A204.1 (cell line): ENCODE measurements around the gene NOP53.
"Not testable (repeated sequence)": the region's sequence is repeated elsewhere in the genome, so short reads cannot be mapped to it uniquely, and the experiment has no call there.

ENCODE experiments used
- FAIRE-seq: peaks from 2 replicates; lab custom pipeline; 2012; peaks lifted over from hg19 to GRCh38; lab: Jason Lieb, UNC

The NOP53 gene

DNA sequence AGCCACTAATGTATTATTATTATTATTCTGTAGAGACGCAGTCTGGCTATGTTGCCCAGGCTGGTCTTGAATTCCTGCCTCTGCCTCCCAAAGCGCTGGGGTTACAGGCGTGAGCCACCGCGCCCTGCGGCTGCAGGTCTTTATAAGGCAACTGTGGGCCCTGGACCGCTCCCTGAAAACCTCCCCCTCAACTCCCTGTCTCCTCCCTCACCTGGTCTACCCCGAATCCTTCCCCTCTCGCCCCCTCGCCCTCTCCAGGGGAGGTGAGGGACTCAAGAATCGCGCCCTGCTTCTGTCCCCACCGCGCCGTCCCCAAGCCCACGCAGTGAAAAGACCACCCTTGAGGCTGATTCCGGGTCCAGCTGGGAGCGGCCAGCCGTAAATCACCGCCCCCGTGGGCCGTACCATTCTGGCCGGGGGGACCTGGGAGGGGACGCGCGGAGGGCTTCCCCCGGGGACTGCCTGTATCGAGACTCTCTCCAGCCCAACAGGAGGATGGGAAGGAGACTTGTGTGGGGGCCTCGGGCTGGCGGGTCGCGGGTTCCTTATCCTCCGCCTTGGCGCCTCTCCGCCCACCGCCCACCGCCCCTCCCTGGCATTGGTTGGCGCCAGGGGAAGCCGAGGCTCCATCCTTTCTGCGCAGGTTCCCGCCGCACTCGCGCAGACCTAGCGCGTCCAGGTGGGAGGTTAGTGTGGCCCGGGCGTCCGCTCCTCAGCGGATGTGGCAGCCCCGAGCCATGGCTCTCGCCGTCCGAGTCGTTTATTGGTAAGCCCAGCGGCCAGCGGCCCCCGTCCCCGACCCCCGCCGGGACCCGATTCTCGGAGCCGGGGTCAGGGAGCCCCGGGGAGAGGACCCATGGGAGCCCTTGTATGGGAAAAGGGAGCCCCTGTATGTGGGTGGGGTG, 33.0 kb downstream of the NOP53 start, which contains the start of gene SELENOW:
Gene SELENOW, plus strand, starts transcription at position 655 of the 905 bp plus-strand sequence. Its CDS starts 83 bp downstream, at position 738.
- no peak for FAIRE-seq

DNA sequence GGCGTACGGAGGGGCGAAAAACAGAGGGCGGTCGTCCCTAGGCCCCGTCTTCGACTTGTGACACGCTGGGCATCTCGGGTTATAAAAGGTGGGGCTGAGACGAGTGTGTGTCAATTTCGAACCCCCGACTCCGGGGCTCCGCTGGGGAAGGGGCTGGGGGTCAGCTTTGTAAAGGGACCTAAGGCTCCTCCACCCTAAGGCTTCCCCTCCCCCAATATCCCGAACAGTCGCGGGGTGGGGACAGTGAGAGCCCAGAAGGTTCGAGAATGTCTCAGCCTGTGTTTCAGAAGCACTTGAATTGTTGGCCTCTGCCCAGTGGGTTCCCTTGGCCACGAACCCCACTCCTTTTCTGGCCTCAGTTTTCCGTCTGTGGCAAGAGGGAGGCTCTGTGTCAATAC, 33.6 kb downstream of the NOP53 start:
- FAIRE-seq = no peak

DNA sequence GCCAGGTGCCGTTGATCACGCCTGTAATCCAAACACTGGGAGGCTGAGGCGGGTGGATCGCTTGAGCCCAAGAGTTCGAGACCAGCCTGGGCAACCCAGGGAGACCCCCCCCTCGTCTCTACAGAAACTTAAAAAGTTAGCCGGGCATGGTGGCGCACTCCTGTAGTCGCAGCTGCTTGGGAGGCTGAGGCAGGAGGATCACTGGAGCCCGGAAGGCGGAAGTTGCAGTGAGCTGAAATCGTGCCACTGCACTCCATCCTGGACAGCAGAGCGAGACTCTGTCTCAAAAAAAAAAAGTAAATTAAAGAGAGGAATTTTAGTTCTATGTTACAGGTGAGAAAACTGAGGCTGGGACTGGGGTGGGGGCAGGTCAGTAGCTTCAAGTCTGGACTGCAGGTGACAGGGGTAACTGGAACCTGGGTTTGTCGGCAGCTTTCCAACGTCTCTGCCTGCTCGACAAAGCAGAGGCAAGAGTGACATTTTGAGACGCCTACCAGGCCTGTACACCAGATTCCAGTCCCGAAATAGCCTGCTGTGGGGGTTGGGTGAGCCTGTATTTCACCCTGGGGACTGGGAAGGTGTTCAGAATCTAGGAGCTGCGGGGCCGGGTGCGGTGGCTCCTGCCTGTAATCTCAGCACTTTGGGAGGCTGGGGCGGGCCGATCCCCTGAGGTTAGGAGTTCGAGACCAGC, 34.3 kb downstream of the NOP53 start:
- no peak for FAIRE-seq

DNA sequence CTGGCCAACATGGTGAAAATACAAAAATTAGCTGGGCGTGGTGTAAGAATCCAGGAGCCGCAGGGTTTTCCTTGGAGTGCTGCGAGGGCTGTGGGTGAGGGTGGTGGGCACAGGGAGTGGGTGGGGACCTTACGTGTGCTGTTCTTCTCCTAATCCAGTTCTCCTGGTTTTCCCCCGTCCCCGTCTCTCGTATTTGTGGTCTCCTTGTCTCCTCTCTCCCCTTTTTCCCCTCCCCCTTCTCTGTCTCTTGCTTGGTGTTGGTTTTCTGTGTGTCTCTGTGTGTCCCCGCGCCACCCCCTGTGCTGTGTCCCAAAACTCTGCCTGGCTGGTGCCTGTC, 34.8 kb downstream of the NOP53 start:
- no peak for FAIRE-seq

DNA sequence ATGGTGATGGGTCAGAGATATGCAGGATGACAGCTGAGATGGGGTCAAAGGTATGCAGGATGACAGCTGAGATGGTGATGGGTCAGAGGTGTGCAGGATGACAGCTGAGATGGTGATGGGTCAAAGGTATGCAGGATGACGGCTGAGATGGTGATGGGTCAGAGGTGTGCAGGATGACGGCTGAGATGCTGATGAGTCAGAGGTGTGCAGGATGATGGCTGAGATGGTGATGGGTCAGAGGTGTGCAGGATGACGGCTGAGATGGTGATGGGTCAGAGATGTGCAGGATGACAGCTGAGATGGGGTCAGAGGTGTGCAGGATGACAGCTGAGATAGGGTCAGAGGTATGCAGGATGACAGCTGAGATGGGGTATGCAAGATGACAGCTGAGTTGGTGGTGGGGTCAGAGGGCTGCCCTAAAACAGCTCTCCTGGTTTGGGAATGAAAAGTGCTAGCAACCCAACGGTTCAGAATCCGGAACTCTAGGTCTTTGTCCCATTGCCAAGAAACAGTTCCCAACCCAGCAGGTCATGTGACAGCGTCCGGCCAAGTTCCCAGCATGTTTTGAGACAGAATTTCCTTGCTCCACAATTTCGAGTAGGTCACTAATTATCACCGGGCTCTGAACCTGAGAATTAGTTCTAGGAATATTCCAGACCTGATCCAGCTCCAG, 36.4 kb downstream of the NOP53 start:
- FAIRE-seq = no peak

DNA sequence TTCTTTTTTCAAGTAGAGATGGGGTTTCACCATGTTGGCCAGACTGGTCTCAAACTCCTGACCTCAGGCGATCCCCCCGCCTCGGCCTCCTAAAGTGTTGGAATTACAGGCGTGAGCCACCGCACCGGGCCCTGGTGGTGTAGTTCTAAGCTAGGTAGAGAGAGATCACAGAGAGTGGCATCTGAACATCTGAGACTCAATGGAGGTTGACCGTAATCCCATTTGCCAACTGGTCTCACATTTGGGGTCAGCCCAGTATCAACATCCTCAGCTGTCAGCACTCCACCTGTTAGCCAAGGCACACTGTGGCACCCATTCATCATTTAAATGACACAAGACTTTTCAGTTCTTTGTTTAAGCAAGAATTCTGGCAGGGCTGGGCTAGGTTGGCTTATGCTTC, 41.2 kb downstream of the NOP53 start:
- FAIRE-seq = no peak

DNA sequence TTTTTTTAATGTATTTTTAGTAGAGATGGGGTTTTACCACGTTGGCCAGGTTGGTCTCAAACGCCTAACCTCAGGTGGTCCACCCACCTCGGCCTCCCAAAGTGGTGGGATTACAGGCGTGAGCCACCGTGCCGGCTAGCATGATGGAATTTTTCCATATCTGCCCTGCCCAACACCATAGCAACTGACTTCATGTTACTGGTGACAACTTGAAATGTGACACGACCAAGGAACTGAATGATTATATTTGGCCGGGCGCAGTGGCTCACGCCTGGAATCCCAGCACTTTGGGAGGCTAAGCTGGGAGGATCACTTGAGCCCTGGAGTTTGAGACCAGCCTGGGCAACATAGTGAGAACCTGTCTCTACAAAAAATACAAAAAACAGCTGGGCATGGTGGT, 42.0 kb downstream of the NOP53 start:
- not testable (repeated sequence) for FAIRE-seq

DNA sequence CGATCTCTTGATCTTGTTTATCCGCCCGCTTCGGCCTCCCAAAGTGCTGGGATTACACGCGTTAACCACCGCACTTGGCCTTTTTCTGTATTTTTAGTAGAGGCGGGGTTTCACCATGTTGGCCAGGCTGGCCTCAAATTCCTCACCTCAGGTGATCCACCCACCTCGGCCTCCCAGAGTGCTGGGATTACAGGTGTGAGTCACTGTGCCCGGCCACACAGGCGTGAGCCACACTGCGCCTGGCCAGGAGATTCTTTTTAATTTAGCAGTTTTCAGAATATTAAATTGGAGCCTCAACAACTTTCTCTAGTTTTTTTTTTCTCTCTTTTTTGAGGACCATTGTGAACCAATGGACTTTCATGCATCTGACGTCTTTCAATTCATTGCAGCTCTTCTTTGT, 44.5 kb downstream of the NOP53 start:
- FAIRE-seq = not testable (repeated sequence)

DNA sequence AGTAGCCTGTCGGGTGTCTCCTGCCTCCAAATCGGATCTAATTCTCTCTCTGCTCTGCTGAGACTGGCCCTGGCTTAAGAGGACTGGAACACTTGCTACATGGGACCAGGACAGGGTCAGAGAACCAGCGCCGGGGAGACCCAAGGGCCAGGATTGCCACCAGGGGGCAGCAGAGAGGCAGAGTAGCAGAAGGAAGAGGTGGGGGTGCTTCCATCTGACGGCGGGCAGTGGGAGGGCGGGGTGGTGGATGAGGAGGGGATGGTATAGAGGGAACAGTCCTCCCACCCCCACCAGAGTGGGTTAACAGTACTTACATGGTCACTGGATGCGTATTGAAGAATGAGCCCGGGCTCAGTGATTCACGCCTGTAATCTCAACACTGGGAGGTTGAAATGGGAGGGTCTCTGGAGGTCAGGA, 45.1 kb downstream of the NOP53 start:
- no peak for FAIRE-seq

DNA sequence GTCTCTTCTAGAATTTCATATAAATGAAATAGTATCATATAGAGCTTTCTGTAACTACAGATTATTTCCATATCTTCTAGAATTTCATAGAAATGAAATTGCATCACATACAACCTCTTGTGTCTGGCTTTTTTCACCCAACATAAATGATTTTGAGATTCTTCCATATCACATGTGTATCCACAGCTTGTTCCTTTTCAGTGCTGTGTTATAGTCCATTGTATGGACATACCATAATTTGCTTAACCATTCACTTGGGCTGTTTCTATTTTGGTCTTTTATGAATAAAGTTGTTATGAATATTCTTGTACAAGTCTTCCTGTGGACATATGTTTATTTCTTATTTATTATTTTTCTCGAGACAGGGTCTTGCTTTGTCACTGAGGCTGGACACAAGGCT, 47.3 kb downstream of the NOP53 start:
- FAIRE-seq = no peak

DNA sequence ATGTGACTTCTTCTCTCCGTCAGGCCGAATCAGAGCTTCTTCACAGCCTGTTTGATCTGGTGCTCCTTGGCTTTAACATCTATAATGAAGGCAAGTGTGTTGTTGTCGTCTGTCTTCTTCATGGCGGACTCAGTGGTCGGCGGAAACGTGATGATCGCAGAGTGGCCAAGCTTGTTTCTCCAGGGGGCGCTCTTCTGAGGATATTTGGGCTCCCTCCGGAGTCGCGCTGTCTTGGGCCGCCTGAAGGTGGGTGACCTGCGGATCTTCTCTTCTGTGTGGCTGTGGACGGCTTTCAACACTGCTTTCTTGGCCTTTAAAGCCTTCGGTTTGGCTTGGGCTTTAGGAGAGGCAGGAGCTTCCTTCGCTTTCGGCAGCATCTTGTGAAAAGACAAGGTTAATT, 49.2 kb downstream of the NOP53 start:
- no peak for FAIRE-seq

DNA sequence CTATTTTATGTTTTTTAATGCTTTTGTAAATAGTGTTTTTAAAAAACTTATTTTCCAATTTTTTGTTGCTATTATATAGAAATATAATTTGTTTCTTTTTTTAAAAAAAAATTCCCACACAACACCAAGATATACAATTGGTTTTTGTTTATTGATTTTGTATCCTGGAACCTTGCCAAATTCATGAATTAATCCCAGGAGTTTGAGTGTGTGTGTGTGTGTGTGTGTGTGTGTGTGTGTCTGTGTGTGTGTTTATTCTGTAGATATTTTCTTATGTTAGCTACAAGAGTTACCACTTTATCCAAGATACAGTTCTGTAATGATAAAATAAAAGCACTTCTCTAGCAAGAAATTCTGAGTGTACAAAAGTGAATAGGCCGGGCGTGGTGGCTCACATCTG, 51.4 kb downstream of the NOP53 start:
- no peak for FAIRE-seq

DNA sequence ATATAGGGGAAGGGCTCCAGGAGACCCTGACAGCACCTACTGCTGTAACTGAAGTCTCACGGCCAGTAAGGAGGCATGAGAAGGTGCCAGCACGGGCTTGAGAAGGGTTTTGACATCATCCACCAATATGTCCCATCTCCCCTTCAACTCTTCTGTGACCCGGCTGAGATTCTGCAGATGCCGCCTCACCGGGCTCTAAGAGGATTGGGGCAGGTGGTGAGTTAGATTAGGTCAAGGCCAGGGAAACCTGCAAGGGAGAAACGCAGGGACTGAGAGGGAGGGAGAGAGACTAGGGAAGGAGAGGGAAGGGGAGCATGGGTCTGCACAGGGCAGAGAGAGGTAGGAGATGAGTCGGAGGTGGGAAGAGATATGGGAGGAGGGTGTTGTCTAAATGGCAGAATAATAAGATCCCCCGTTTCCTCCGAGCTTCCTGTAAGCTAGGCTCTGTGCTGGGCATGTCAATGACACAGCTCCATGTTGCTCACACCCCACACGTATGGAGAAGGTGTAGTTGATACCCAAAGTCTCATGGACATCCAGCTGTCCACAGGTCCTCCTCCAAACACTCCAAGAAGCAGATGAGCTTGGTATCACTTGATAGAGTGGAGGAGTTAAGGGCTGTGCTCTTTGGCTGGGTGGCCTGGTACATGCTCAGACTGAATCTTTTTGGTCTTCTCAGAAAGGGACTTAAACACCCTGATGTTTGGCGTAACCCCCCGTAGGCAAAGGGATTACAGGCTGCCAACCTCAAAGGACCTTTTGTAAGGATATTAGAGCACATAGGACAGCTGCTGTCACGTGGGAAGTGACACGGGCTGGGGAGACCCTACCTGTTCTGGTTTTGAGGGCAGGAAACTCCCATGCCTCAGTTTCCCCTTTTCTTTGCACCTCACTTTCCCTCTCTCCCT, 52.9 kb downstream of the NOP53 start:
- FAIRE-seq = no peak

DNA sequence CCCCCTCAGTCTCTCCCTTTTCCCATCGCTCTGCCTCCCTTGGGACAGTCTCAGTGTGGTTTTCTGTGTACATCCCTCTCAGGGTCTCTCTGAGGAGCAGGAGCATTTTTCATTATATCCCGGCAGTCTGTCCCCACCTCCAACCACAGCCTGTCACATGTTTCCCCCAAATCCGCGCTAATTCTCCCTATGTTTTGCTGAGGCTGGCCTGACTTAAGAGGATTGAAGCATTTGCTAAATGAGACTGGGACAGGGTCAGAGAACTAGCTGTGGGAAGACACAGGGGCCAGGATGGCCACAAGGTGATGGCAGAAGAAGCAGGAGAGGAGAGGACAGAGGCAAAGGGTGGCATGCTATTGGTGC, 53.5 kb downstream of the NOP53 start:
- FAIRE-seq = no peak

DNA sequence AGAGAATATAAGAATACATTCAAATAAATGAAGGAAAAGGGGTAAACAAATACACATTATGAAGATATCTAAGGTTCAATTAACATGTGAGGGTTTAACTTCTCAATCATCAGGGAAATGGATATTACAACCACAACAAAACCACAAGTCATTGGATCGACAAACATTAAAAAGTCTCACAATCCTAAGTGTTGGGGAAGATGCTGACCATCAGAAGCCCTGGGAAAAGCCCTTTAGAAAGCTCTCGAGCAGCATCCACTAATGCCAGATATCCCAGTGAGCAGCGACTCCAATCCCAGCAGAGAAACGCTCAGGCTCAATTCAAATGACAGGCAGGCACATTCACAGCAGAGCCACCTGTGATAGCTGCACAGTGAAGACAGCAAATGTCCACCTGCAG, 55.9 kb downstream of the NOP53 start:
- FAIRE-seq = no peak

DNA sequence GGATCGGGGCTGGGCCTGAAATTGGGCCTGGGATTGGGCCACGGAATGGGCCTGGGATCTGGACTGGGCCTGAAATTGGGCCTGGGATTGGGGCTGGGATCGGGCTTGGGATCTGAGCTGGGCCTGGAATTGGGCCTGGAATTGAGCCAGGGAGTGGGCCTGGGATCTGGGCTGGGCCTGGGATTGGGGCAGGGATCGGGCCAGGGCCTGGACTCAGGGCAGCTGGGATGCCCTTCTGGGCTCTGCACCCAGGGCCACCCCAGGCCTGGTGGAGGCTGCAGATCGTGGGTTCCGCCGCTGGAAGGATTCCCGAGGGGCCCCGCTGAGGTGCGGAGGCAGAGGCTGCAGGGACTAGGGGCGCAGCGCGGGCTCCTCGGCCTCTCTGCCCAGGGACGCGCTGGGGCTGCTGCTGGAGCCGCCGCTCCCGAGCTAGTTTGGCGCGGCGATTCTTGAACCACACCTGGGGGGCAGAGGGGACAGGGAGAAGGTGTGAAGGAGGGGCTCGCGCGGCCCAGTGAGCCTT, 57.2 kb downstream of the NOP53 start:
- no peak for FAIRE-seq

DNA sequence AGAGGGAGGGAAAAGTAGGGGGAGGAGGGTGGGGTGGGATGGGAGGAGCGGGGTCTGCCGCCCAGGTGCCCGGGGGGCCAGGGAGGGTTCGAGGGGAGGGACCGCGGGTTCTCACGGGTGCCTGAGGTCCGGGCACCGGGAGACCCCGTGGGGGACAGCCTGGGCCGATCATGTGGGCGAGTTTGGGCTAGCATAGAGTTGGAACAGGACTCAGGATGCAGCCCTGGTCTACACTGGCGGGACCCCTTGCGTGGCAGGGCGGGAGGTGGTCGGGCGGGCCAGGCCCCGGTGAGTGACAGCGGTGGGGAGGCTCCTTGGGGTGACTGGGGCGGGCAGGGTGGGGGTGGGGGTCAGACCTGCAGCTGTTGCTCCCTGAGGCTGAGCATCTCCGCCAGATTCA, 57.8 kb downstream of the NOP53 start:
- FAIRE-seq = not testable (repeated sequence)

DNA sequence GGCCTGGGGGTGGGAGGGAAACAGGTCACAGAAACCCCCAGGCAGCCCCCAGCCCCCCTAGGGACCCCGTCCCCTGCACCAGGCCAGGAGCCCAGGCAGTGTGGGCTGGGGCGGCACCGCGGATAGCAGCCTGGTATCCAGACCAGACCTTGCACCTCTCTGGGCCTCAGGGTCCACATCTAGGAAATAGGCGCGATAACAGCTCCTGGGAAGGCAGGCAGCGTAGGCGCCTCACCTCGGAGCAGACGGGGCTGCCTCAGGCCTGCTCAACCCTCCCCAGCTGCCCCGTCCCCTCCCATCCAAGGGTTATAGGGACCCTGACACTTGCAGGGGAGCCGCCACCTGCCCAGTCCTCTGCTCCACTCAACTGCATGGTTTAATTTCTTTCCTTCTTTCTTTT, 58.3 kb downstream of the NOP53 start:
- FAIRE-seq = not testable (repeated sequence)

DNA sequence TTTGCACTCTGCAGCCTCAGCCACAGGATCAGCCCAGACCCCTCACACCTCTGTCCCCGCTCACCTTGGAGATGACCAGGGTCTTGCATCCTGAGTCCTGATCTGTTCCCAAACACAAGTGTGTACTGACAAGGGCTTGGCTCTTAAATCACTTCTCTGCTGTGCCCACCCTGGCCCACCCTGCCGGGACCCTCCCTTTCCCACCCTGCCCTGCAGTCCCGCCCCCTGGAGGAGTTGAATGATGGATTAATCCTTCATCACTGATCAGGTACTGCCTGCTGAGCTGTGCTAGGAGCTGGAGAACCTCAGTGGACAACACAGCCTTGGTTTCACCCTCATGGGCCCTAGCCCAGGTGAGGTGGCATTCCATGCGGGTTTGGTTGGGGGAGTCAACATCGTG, 59.1 kb downstream of the NOP53 start, which contains the start of gene TPRX1:
Gene TPRX1, minus strand, starts transcription at position 101 of the 400 bp plus-strand sequence. Its CDS starts 12 bp downstream, at position 89.
- FAIRE-seq = not testable (repeated sequence)

DNA sequence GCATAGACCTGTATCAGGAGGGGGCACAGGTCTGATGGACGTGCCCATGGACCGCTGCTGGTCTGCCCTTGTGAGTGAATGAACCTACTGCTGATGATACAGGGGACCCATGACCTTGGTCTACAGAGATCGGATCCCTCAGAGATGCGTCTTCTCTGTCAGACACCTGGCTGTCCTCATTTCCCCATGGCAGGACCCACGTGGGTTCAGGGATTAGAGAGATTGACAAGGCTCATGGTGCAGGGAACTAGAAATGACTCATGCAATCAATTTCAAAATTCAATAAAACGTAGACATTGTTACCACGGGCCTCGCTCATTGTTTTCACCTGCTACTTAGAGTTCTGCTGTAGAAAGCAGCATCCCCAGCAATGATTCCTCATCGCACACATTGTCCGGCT, 60.0 kb downstream of the NOP53 start:
- FAIRE-seq = no peak

DNA sequence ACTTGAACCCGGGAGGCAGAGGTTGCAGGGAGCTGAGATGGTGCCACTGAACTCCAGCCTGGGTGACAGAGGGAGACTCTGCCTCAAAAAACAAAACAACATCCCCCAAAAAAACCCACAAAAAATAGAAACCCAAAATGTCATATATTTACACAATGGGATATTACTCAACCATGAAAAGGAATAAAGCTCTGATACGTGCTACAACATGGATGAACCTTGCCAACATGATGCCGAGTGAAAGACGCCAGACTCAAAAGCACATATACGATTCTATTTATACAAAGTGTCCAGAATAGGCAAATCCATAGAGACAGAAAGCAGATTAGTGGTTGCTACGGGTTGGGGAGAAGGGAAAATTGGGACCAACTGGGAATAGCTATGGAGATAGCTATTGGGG, 61.1 kb downstream of the NOP53 start:
- no peak for FAIRE-seq
